PC-3 (cell line): Measurements from ENCODE around the gene NECAP2. TPM values are rescaled to one million over a fixed set of nuclear protein-coding genes. Genes with fewer than 3 reads are reported as not detected.

ENCODE experiments used
- ATAC-seq: fragments of 200-7000 bp; cut with Tn5 transposase; 2 replicates; pipeline ENCODE4 v1.9.1; 2020; ENCODE audit warnings: mild to moderate bottlenecking, moderate library complexity
- BruUV-seq: library from RNA; stranded (reverse); fragments of 400-500 nt; replicated peaks from 2 replicates; lab custom pipeline; 2021; lab: Mats Ljungman, UMichigan
- CTCF ChIA-PET: fragments of 300-600 bp; sonication (Branson Sonifier 250); formaldehyde crosslinking; loops from one replicate; lab custom pipeline; 2022; ENCODE audit warnings: antibody characterized with exemption; lab: Charles Lee
- POLR2A ChIA-PET: fragments of 300-600 bp; sonication (Branson Sonifier 250); formaldehyde crosslinking; loops from one replicate; lab custom pipeline; 2022; ENCODE audit warnings: antibody characterized with exemption; ENCODE audit not compliant: unreplicated experiment; lab: Charles Lee
- DNase-seq: peaks from one replicate; pipeline ENCODE4 v3.0.0-alpha.2; 2015
- H2AFZ ChIP-seq: fragments of 300-600 bp; sonication (generic); 2 replicates; pipeline ENCODE4 v1.6.0; 2016; ENCODE audit warnings: antibody characterized with exemption, low read length
- H3F3A ChIP-seq: fragments of 300-600 bp; sonication (generic); one replicate; pipeline ENCODE4 v1.6.0; 2017; ENCODE audit warnings: antibody characterized with exemption, low read length, control low read depth, mild to moderate bottlenecking; ENCODE audit not compliant: unreplicated experiment
- H3K27ac ChIP-seq: fragments of 300-600 bp; sonication (generic); 2 replicates; pipeline ENCODE4 v1.5.1; 2016; ENCODE audit warnings: mild to moderate bottlenecking, low read length
- H3K27me3 ChIP-seq: fragments of 300-600 bp; sonication (generic); 2 replicates; pipeline ENCODE4 v1.6.1; 2016; ENCODE audit warnings: low read length, mixed read lengths
- H3K36me3 ChIP-seq: fragments of 300-600 bp; sonication (generic); 2 replicates; pipeline ENCODE4 v1.6.1; 2016; ENCODE audit warnings: low read depth, mixed run types, low read length, mixed read lengths
- H3K4me1 ChIP-seq: fragments of 300-600 bp; sonication (generic); 2 replicates; pipeline ENCODE4 v1.5.1; 2016; ENCODE audit warnings: low read length; ENCODE audit not compliant: insufficient read depth
- H3K4me2 ChIP-seq: fragments of 300-600 bp; sonication (generic); 2 replicates; pipeline ENCODE4 v1.6.0; 2016; ENCODE audit warnings: low read length
- H3K4me3 ChIP-seq: fragments of 300-600 bp; sonication (generic); 2 replicates; pipeline ENCODE4 v1.5.1; 2016; ENCODE audit warnings: mild to moderate bottlenecking, low read length, mixed read lengths
- H3K79me2 ChIP-seq: fragments of 300-600 bp; sonication (generic); 2 replicates; pipeline ENCODE4 v1.6.1; 2017; ENCODE audit warnings: low read length, mixed read lengths
- H3K9ac ChIP-seq: fragments of 300-600 bp; sonication (generic); 2 replicates; pipeline ENCODE4 v1.6.0; 2016; ENCODE audit warnings: mild to moderate bottlenecking, low read length
- H3K9me2 ChIP-seq: fragments of 300-600 bp; sonication (generic); replicated peaks from 2 replicates; pipeline ENCODE4 v1.6.1; 2016; ENCODE audit warnings: mixed run types, low read length, mixed read lengths
- H3K9me3 ChIP-seq: fragments of 300-600 bp; sonication (generic); 2 replicates; pipeline ENCODE4 v1.6.1; 2016; ENCODE audit warnings: low read length, mixed read lengths
- H4K20me1 ChIP-seq: fragments of 300-600 bp; sonication (generic); 2 replicates; pipeline ENCODE4 v1.6.1; 2016; ENCODE audit warnings: low read length, mixed read lengths
- CTCF ChIP-seq: fragments of 300-600 bp; sonication (generic); conservative IDR thresholded peaks from 2 replicates; pipeline ENCODE4 v1.5.1; 2017; ENCODE audit warnings: antibody characterized with exemption, low read depth, mild to moderate bottlenecking, low read length
- EZH2 ChIP-seq: fragments of 300-600 bp; sonication (generic); IDR thresholded peaks from one replicate; pipeline ENCODE4 v1.6.1; 2017; ENCODE audit warnings: antibody characterized with exemption, mild to moderate bottlenecking, low read length; ENCODE audit not compliant: unreplicated experiment
- EZH2phosphoT487 ChIP-seq: fragments of 300-600 bp; sonication (generic); IDR thresholded peaks from 2 replicates; pipeline ENCODE4 v1.6.1; 2018; ENCODE audit warnings: mild to moderate bottlenecking, antibody characterized with exemption, low read length, borderline replicate concordance
- intact Hi-C: fragments of 100-400 bp; cut with micrococcal nuclease; formaldehyde crosslinking; loops from 2 replicates; pipeline ENCODE4 v1.9.0; 2023
- total RNA-seq: library from RNA; depleted of rRNA; stranded (reverse); fragments of >200 nt; gene quantifications from 2 replicates; pipeline ENCODE4 v1.2.3, GENCODE V29; 2014

The NECAP2 gene
- total RNA-seq, 1 experiment from 2014 or later = 65.0 TPM

GRCh38 chr1:16397120-16397519 is 43.4 kb upstream of the NECAP2 start:
- Histone ChIP-seq H3K27me3 (no peaks in the 10 kb centered on the region), H3K9ac (no peak overlapping the region), H4K20me1 (peaks cover 19% of the 10 kb centered on the region), H3F3A (no peaks in the 10 kb centered on the region), H3K4me3 (no peak overlapping the region), H3K4me2 (no peak overlapping the region), H3K36me3 (peaks cover 36% of the 10 kb centered on the region), H3K79me2 (peaks cover 19% of the 10 kb centered on the region), H3K9me3 (no peaks in the 10 kb centered on the region), H2AFZ (no peak overlapping the region), H3K9me2 (no peaks in the 10 kb centered on the region), H3K4me1 (no peaks in the 10 kb centered on the region), H3K27ac (no peak overlapping the region)
- POLR2A ChIA-PET = no interaction called here
- CTCF ChIA-PET = no interaction called here
- ATAC-seq (no peak), DNase-seq (no peak)
- no TSS peak for BruUV-seq
- intact Hi-C loops = no loop called here
- TF ChIP-seq EZH2phosphoT487 (no peak), EZH2 (no peak), CTCF (no peak)

GRCh38 chr1:16398371-16398953 is 42.1 kb upstream of the NECAP2 start:
- Histone ChIP-seq H3K9me2 (no peaks in the 10 kb centered on the region), H4K20me1 (peaks cover 8% of the 10 kb centered on the region; the same call in 1 of the 2 replicates), H3K27me3 (no peaks in the 10 kb centered on the region), H3K4me3 (no peak overlapping the region), H3K79me2 (peaks cover 6% of the 10 kb centered on the region; the same call in 1 of the 2 replicates), H3K9me3 (no peaks in the 10 kb centered on the region), H3K9ac (no peak overlapping the region), H2AFZ (no peak overlapping the region), H3K4me1 (no peaks in the 10 kb centered on the region), H3K4me2 (no peak overlapping the region), H3F3A (no peaks in the 10 kb centered on the region), H3K27ac (no peak overlapping the region), H3K36me3 (peaks cover 34% of the 10 kb centered on the region)
- no TSS peak for BruUV-seq
- intact Hi-C loops = no loop called here
- TF ChIP-seq CTCF = no peak
- no peak for TF ChIP-seq EZH2phosphoT487
- no peak for TF ChIP-seq EZH2
- ATAC-seq = no peak
- ChIA-PET CTCF (no interaction called here), POLR2A (no interaction called here)
- DNase-seq = no peak

- DNase-seq (no peak), ATAC-seq (no peak)
- POLR2A ChIA-PET = no interaction called here
- intact Hi-C loops = no loop called here
- Histone ChIP-seq H3K4me1 (no peaks in the 10 kb centered on the region), H3K9me3 (no peaks in the 10 kb centered on the region), H3K79me2 (no peaks in the 10 kb centered on the region), H3K27ac (no peak overlapping the region), H4K20me1 (no peaks in the 10 kb centered on the region), H3K4me2 (no peak overlapping the region), H3K4me3 (no peak overlapping the region), H3F3A (no peaks in the 10 kb centered on the region), H3K27me3 (no peaks in the 10 kb centered on the region), H2AFZ (no peak overlapping the region), H3K36me3 (no peaks in the 10 kb centered on the region), H3K9me2 (no peaks in the 10 kb centered on the region), H3K9ac (no peak overlapping the region)
- TF ChIP-seq EZH2 = no peak
- TF ChIP-seq CTCF = no peak
- no peak for TF ChIP-seq EZH2phosphoT487
- CTCF ChIA-PET = no interaction called here
- no TSS peak for BruUV-seq
These were observed 37.8 kb upstream of the NECAP2 start for GRCh38 chr1:16402742-16403141.
